Measurements from ENCODE around the gene ANKRD33B.
"Not testable (repeated sequence)": the region's sequence is repeated elsewhere in the genome, so short reads cannot be mapped to it uniquely, and the experiment has no call there.

Gene ANKRD33B

GRCh38 chr5:10543585-10544040 is 20.3 kb upstream of the ANKRD33B start:
- no peak for TF ChIP-seq CTCF (IDR thresholded peaks at IDR 0.05; ENCODE audit: low read depth, low read length, missing control alignments)
- Histone ChIP-seq H3K4me3 (ENCODE audit: low read depth, low read length) (no peak overlapping the region), H3K27me3 (replicated peaks) (no peaks in the 10 kb centered on the region), H3K36me3 (replicated peaks) (no peaks in the 10 kb centered on the region), H3K27ac (no peak overlapping the region)
- no peak for DNase-seq
- in situ Hi-C loops (cut with HindIII; ENCODE audit: low pct_ligation_motif_present, low sequenced_read_pairs): no loop called here

GRCh38 chr5:10545084-10545483 is 18.8 kb upstream of the ANKRD33B start:
- no peaks in the 10 kb centered on the region for H3K27me3 ChIP-seq (replicated peaks)
- H3K4me3 ChIP-seq (ENCODE audit: low read depth, low read length): no peak overlapping the region
- H3K36me3 ChIP-seq (replicated peaks): no peaks in the 10 kb centered on the region
- no peak for TF ChIP-seq CTCF (IDR thresholded peaks at IDR 0.05; ENCODE audit: low read depth, low read length, missing control alignments)
- no peak overlapping the region for H3K27ac ChIP-seq
- in situ Hi-C loops (cut with HindIII; ENCODE audit: low pct_ligation_motif_present, low sequenced_read_pairs): no loop called here
- DNase-seq: no peak

GRCh38 chr5:10546186-10546585 is 17.7 kb upstream of the ANKRD33B start:
- no peaks in the 10 kb centered on the region for H3K36me3 ChIP-seq (replicated peaks)
- no peak overlapping the region for H3K4me3 ChIP-seq (ENCODE audit: low read depth, low read length)
- no peak overlapping the region for H3K27ac ChIP-seq
- no peak for TF ChIP-seq CTCF (IDR thresholded peaks at IDR 0.05; ENCODE audit: low read depth, low read length, missing control alignments)
- no peaks in the 10 kb centered on the region for H3K27me3 ChIP-seq (replicated peaks)
- no peak for DNase-seq
- in situ Hi-C loops (cut with HindIII; ENCODE audit: low pct_ligation_motif_present, low sequenced_read_pairs): no loop called here

- DNase-seq: no peak
- Histone ChIP-seq H3K4me3 (ENCODE audit: low read depth, low read length) (no peak overlapping the region), H3K36me3 (replicated peaks) (no peaks in the 10 kb centered on the region), H3K27me3 (replicated peaks) (no peaks in the 10 kb centered on the region), H3K27ac (no peak overlapping the region)
- TF ChIP-seq CTCF (IDR thresholded peaks at IDR 0.05; ENCODE audit: low read depth, low read length, missing control alignments): no peak
- in situ Hi-C loops (cut with HindIII; ENCODE audit: low pct_ligation_motif_present, low sequenced_read_pairs): no loop called here
Observed at GRCh38 chr5:10548418-10549122, 15.3 kb upstream of the ANKRD33B start.

GRCh38 chr5:10549123-10549514 is 14.8 kb upstream of the ANKRD33B start:
- H3K27me3 ChIP-seq (replicated peaks); H3K36me3 ChIP-seq (replicated peaks); H3K4me3 ChIP-seq (ENCODE audit: low read depth, low read length); H3K27ac ChIP-seq; DNase-seq; in situ Hi-C loops (cut with HindIII; ENCODE audit: low pct_ligation_motif_present, low sequenced_read_pairs): not testable (repeated sequence)

GRCh38 chr5:10550222-10550995 is 13.5 kb upstream of the ANKRD33B start:
- Histone ChIP-seq H3K27me3 (replicated peaks) (no peaks in the 10 kb centered on the region), H3K36me3 (replicated peaks) (no peaks in the 10 kb centered on the region), H3K4me3 (ENCODE audit: low read depth, low read length) (no peak overlapping the region), H3K27ac (peak overlapping the region; percentile 85)
- in situ Hi-C loops (cut with HindIII; ENCODE audit: low pct_ligation_motif_present, low sequenced_read_pairs): no loop called here
- no peak for DNase-seq
- TF ChIP-seq CTCF (IDR thresholded peaks at IDR 0.05; ENCODE audit: low read depth, low read length, missing control alignments): no peak
